SK-N-SH (cell line): ENCODE data around the gene PACSIN3. TPM values are rescaled to one million over a fixed set of nuclear protein-coding genes. Genes with fewer than 3 reads are reported as not detected.

Source experiments
- CTCF ChIA-PET: fragments of 300-600, 350-600 bp; formaldehyde crosslinking; extraction: SDS; loops from one replicate; lab custom pipeline; 2021; lab: Yijun Ruan, JAX
- POLR2A ChIA-PET: fragments of 350-600 bp; sonication (Branson Sonifier 250); formaldehyde crosslinking; extraction: SDS; loops from one replicate; lab custom pipeline; 2020; ENCODE audit warnings: antibody characterized with exemption, inconsistent platforms; lab: Yijun Ruan, JAX
- DNase-seq: peaks from one replicate; pipeline ENCODE4 v3.0.0; 2012
- H2AFZ ChIP-seq: fragments of 200-600 bp; sonication (generic); 2 replicates; pipeline ENCODE4 v1.8.1; 2016; ENCODE audit warnings: antibody characterized with exemption, mild to moderate bottlenecking, low read depth
- H3F3A ChIP-seq: fragments of 200-600 bp; sonication (generic); replicated peaks from 2 replicates; pipeline ENCODE3; 2016; ENCODE audit warnings: antibody characterized with exemption, mild to moderate bottlenecking; ENCODE audit not compliant: insufficient read depth
- H3K27ac ChIP-seq, 2 experiments: fragments of 200-500 bp in 1 of 2; fragments of 200-600 bp in 1 of 2; sonication (Bioruptor generic) in 1 of 2; sonication (generic), shearing (Covaris generic) in 1 of 2; 2 replicates each; pipeline versions ENCODE4 v1.5.1 to v1.6.1; 2014 to 2016; ENCODE audit warnings: low read depth in 2 of 2, inconsistent platforms in 1 of 2, low read length in 1 of 2, mild to moderate bottlenecking in 1 of 2, mixed read lengths in 1 of 2
- H3K27me3 ChIP-seq: fragments of 200-600 bp; sonication (generic), shearing (Covaris generic); 2 replicates; pipeline ENCODE4 v1.6.1; 2016; ENCODE audit warnings: mixed run types; ENCODE audit not compliant: insufficient read depth
- H3K36me3 ChIP-seq, 2 experiments: fragments of 200-500 bp in 1 of 2; fragments of 200-600 bp in 1 of 2; sonication (Bioruptor generic) in 1 of 2; sonication (generic) in 1 of 2; replicated peaks in 1 of 2; 2 replicates each; pipeline versions ENCODE3 to v1.5.1; 2014 to 2016; ENCODE audit warnings: low read length in 1 of 2, mild to moderate bottlenecking in 1 of 2; ENCODE audit not compliant: insufficient read depth in 2 of 2, control insufficient read depth in 1 of 2
- H3K4me1 ChIP-seq, 2 experiments: fragments of 200-500 bp in 1 of 2; fragments of 200-600 bp in 1 of 2; sonication (Bioruptor generic) in 1 of 2; sonication (generic), shearing (Covaris generic) in 1 of 2; 2 replicates each; pipeline versions ENCODE4 v1.5.1 to v1.6.1; 2014 to 2016; ENCODE audit warnings: low read depth in 1 of 2, low read length in 1 of 2, mixed run types in 1 of 2; ENCODE audit not compliant: insufficient read depth in 2 of 2, control insufficient read depth in 1 of 2
- H3K4me2 ChIP-seq: fragments of 200-600 bp; sonication (generic), shearing (Covaris generic); 2 replicates; pipeline ENCODE4 v1.6.1; 2017; ENCODE audit warnings: mixed run types
- H3K4me3 ChIP-seq, 2 experiments: fragments of 200-500 bp in 1 of 2; fragments of 200-600 bp in 1 of 2; sonication (Bioruptor generic) in 1 of 2; sonication (generic), shearing (Covaris generic) in 1 of 2; 2 replicates each; pipeline versions ENCODE4 v1.5.1 to v1.8.1; 2014 to 2016; ENCODE audit warnings: low read depth in 2 of 2, inconsistent platforms in 1 of 2, low read length in 1 of 2, mild to moderate bottlenecking in 1 of 2, mixed read lengths in 1 of 2, moderate library complexity in 1 of 2
- H3K79me2 ChIP-seq: fragments of 200-600 bp; sonication (generic); 2 replicates; pipeline ENCODE4 v1.8.1; 2017; ENCODE audit warnings: mild to moderate bottlenecking; ENCODE audit not compliant: insufficient read depth
- H3K9ac ChIP-seq: fragments of 200-600 bp; sonication (generic); 2 replicates; pipeline ENCODE4 v1.6.1; 2017; ENCODE audit warnings: mixed run types
- H3K9me2 ChIP-seq: fragments of 200-600 bp; sonication (generic); 2 replicates; pipeline ENCODE4 v1.6.1; 2017; ENCODE audit warnings: mixed run types
- H3K9me3 ChIP-seq: fragments of 200-600 bp; sonication (generic); 2 replicates; pipeline ENCODE4 v1.6.1; 2017; ENCODE audit warnings: mixed run types, mild to moderate bottlenecking, moderate library complexity
- H4K20me1 ChIP-seq: fragments of 200-600 bp; sonication (generic); 2 replicates; pipeline ENCODE4 v1.6.1; 2017; ENCODE audit warnings: mild to moderate bottlenecking, mixed run types; ENCODE audit not compliant: insufficient read depth
- CHD2 ChIP-seq: fragments of 150-350 bp; IDR thresholded peaks from 2 replicates; pipeline ENCODE4 v1.6.1; 2018; ENCODE audit warnings: low read length; ENCODE audit not compliant: partially characterized antibody
- CTCF ChIP-seq: fragments of 200-600 bp; sonication (generic); IDR thresholded peaks from 2 replicates; pipeline ENCODE4 v1.6.1; 2017; ENCODE audit warnings: antibody characterized with exemption, mild to moderate bottlenecking, moderate library complexity
- FOXJ3 ChIP-seq: sonication (generic); formaldehyde crosslinking; IDR thresholded peaks from 2 replicates; pipeline ENCODE4 v1.5.1; 2020; ENCODE audit warnings: mild to moderate bottlenecking, missing genetic modification reagents
- IRF3 ChIP-seq: fragments of 150-350 bp; IDR thresholded peaks from 2 replicates; pipeline ENCODE4 v1.6.1; 2016; ENCODE audit warnings: mild to moderate bottlenecking, low read depth, low read length
- JUND ChIP-seq: IDR thresholded peaks from 2 replicates; pipeline ENCODE4 v1.4.0; 2012
- MXI1 ChIP-seq: IDR thresholded peaks from 2 replicates; pipeline ENCODE4 v1.6.1; 2012; ENCODE audit warnings: mild to moderate bottlenecking, low read depth, low read length, improper control_type of control experiment
- RCOR1 ChIP-seq: fragments of 150-350 bp; IDR thresholded peaks from 2 replicates; pipeline ENCODE4 v1.6.1; 2017; ENCODE audit warnings: antibody characterized with exemption, low read length
- RFX5 ChIP-seq: IDR thresholded peaks from 2 replicates; pipeline ENCODE4 v1.6.1; 2012; ENCODE audit warnings: mild to moderate bottlenecking, improper control_type of control experiment, low read length
- SMC3 ChIP-seq: IDR thresholded peaks from 2 replicates; pipeline ENCODE4 v1.6.1; 2012; ENCODE audit warnings: low read depth, low read length, improper control_type of control experiment
- TCF12 ChIP-seq: IDR thresholded peaks from 2 replicates; pipeline ENCODE4 v1.4.0; 2012
- TEAD4 ChIP-seq: IDR thresholded peaks from 2 replicates; pipeline ENCODE4 v1.4.0; 2012; ENCODE audit warnings: mild to moderate bottlenecking, borderline replicate concordance; ENCODE audit not compliant: insufficient read depth
- USF1 ChIP-seq: IDR thresholded peaks from 2 replicates; pipeline ENCODE4 v1.4.0; 2012; ENCODE audit warnings: low read depth, borderline replicate concordance
- USF2 ChIP-seq: fragments of 150-350 bp; IDR thresholded peaks from 2 replicates; pipeline ENCODE4 v1.6.1; 2017; ENCODE audit warnings: antibody characterized with exemption, low read length, low read depth, borderline replicate concordance
- WGBS: methylation state at CpG from one replicate; pipeline ENCODE4 v1.1.6; 2017; ENCODE audit warnings: low lambda C conversion rate; 5-methylcytosine and 5-hydroxymethylcytosine counted together
- polyA plus RNA-seq, 3 experiments: library from polyadenylated mRNA; depleted of rRNA; stranded (reverse); fragments of >200 nt; gene quantifications; 2 replicates each; pipeline ENCODE4 v1.2.3, GENCODE V29; 2012

Gene PACSIN3
- polyA plus RNA-seq, 1 of the 3 experiments (the other 2 are of a cell fraction), result 31.1 TPM

DNA sequence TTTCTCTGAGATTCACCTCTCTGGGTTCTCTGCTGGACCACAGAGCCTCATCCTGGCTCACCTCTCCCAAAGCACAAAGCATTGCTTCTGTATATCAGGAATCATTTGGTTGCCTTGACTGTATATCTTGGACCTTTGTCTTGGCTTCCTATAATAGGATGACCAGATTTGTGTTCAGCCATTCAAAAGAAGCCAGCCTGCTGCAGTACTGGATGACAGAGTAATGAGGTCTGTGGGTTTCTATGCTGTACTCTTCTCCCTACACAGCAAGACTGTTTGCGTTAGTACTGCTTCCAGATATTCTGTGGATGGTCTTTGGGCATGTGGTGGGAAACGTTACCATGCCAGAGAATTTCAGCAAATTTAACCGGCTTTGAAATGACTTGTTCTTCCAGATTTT lies 49.3 kb downstream of the PACSIN3 start:
- Histone ChIP-seq H3K4me1 (peaks cover 0 to 3% of the 10 kb centered on the region in 2 experiments; a peak in 1 of 4 replicates), H3K9me2 (no peaks in the 10 kb centered on the region), H2AFZ (no peak overlapping the region), H3F3A (no peaks in the 10 kb centered on the region), H3K36me3 (peaks cover 4 to 22% of the 10 kb centered on the region in 2 experiments), H3K27ac (no peak overlapping the region), H3K27me3 (no peaks in the 10 kb centered on the region), H3K9ac (no peak overlapping the region), H3K4me2 (no peak overlapping the region), H4K20me1 (no peaks in the 10 kb centered on the region), H3K79me2 (no peaks in the 10 kb centered on the region), H3K9me3 (no peaks in the 10 kb centered on the region), H3K4me3 (no peak overlapping the region)
- ChIA-PET POLR2A (no interaction called here), CTCF (interaction anchor here (1.1 kb wide), 1 partner anchor 16 kb away, joined by 8 read pairs; no protein-coding TSS in a partner anchor)
- DNase-seq, result no peak
- 90% methylated on average over 3 of the region's 3 CpGs for WGBS
- no peak for TF ChIP-seq TCF12
- TF ChIP-seq CTCF, result no peak
- no peak for TF ChIP-seq RFX5
- no peak for TF ChIP-seq CHD2
- TF ChIP-seq, all 33 proteins: peak for 0

DNA sequence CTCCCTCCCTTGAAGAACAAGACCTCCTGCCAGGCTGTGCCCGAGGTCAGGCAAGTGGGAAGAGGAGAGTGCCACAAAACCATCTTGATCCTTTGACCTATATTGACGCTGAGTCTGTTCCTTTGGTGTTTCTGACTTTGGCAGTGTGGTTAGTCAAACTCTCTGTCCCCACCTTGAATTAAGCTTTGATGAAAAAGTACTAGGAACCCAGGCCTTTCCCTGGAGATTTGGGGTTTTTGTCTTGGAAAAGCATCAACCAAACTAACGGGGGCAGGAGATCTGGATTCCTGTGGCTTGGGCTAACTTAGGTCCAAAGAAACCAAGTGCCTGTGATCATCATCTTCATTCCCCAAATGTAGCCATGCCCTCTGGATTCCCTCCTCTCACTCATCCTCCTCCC lies 49.9 kb downstream of the PACSIN3 start:
- no peak for DNase-seq
- ChIA-PET POLR2A (no interaction called here), CTCF (no interaction called here)
- Histone ChIP-seq H3K9me2 (no peaks in the 10 kb centered on the region), H3K79me2 (no peaks in the 10 kb centered on the region), H3F3A (no peaks in the 10 kb centered on the region), H3K27me3 (no peaks in the 10 kb centered on the region), H3K9ac (no peak overlapping the region), H2AFZ (no peak overlapping the region), H3K9me3 (no peaks in the 10 kb centered on the region), H4K20me1 (no peaks in the 10 kb centered on the region), H3K27ac (no peak overlapping the region), H3K4me2 (no peak overlapping the region), H3K4me1 (peaks cover 0 to 3% of the 10 kb centered on the region in 2 experiments; a peak in 1 of 4 replicates), H3K36me3 (peaks cover 4 to 22% of the 10 kb centered on the region in 2 experiments), H3K4me3 (no peak overlapping the region)
- TF ChIP-seq TCF12 (no peak), TEAD4 (no peak), MXI1 (no peak)
- 81% methylated on average over 2 of the region's 3 CpGs for WGBS

DNA sequence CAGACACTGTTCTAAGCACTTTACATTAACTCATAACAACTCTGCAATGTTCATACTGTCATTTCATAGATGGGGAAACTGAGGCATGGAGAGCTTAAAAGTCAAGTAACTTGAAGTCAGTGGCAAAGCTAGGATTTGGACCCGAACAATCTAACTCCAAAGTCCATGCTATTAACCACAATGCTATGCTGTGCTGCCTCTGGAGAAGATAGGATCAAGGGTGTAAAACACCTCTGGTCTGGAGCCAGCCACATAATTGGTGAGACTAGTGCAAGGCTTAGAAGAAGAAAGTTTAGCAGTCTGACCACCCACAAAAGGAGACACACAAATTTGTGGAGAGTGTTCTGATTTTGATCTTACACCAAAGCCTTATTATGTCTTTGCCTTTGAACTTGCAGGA lies 53.3 kb downstream of the PACSIN3 start:
- CTCF ChIA-PET, result interaction anchor here (1.3 to 4.4 kb wide), 2 partner anchors 20 to 22 kb away, joined by 4 to 25 read pairs; no protein-coding TSS in a partner anchor
- POLR2A ChIA-PET, result no interaction called here
- DNase-seq, result no peak
- H3K27ac ChIP-seq, result no peak overlapping the region
- H3K9ac ChIP-seq, result no peak overlapping the region
- 56% methylated on average over 1 of the region's 1 CpG for WGBS
- no peaks in the 10 kb centered on the region for H3K9me3 ChIP-seq
- H3K4me3 ChIP-seq, result no peak overlapping the region
- no peaks in the 10 kb centered on the region for H3K27me3 ChIP-seq
- H3K79me2 ChIP-seq, result no peaks in the 10 kb centered on the region
- no peaks in the 10 kb centered on the region for H3F3A ChIP-seq
- peaks cover 4 to 13% of the 10 kb centered on the region in 2 experiments for H3K36me3 ChIP-seq
- no peaks in the 10 kb centered on the region for H3K9me2 ChIP-seq
- no peak overlapping the region for H3K4me2 ChIP-seq
- no peak overlapping the region for H2AFZ ChIP-seq
- H4K20me1 ChIP-seq, result no peaks in the 10 kb centered on the region
- peaks cover 0 to 3% of the 10 kb centered on the region in 2 experiments; a peak in 1 of 4 replicates for H3K4me1 ChIP-seq
- no peak for TF ChIP-seq USF2
- no peak for TF ChIP-seq IRF3
- no peak for TF ChIP-seq FOXJ3 (CRISPR knock-in tag)
- no peak for TF ChIP-seq RCOR1
- no peak for TF ChIP-seq JUND
- no peak for TF ChIP-seq SMC3
- no peak for TF ChIP-seq USF1
